NCI-H2107 treated with DMSO at 0.1 percent for 48 hours (cell line): ENCODE measurements around the gene SNX11.

ENCODE experiments used
- DNase-seq: peaks from one replicate; lab custom pipeline; 2025; ENCODE audit not compliant: unreplicated experiment; lab: John Stamatoyannopoulos, UW

The SNX11 gene

DNA sequence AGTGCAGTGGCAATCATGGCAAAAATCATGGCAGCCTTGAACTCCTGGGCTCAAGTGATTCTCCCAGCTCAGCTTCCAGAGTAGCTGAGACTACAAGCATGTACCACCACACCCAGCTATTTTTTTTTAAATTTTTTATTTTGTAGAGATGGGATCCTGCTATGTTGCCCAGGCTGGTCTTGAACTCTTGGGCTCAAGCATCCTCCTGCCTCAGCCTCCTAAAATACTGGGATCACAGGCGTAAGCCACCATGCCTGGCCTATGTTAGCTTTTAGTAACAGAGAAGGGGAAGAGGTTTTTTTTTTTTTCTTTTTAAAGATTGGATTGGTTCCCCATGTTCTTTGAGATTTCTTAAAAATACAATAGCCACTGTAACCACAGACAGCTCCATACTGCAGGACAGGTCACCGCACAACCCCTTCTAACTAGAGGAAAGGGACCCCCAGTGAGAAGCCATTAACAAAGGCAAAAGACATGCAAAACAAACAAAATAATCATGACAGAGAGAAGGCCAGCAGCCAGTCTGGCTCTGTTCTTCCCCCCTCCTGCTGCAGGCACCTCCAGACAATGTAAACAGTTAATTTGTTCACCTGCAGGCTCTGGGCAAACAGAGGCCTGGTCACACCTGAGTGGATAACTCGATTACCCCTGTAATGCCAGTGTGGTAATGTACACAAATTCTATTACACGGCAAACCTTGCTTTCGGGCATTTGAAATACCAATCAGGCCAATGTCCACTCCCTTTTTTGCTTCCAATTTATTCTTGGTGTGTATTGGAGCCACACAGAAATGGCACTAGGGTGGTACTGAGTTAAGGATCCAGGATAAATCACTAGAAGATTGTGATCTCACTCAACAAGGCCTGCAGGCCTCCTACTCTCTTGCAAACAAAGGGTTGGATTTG lies 52.9 kb downstream of the SNX11 start:
- DNase-seq, result peak; percentile 81

DNA sequence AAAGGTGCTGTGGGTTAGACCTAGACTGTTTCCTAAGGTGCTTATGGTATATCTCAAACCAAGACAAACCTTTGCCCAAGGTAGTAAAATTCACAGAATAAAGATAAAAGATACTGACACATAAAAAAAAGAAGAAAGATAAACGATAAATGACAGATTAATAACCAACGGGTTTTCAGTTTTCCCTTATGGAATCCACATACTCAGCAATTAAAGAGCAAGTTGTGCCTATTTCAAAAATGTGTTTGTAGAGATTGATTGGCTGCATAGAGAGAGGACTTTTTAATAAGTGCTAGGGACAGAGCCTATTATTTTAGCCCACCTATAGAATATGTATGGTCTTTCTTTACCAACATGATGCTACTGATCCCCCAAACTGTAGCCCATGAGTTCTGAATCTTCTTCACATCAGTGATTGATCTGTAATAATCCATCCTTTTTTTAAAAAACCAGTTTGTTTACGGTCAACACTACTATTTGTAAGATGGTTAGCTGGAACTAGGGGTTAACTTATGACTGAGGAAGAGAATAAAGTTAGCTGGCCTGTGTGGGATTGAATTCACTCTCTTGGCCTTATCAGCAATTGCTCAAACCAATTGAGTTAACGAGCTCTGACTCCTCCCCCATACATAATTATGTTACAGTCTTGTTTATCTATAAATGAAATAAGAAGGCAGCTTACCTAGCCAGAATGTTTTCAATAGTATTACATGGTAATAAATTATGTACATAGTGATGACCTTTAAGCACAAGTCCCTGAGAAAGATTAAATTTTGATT lies 53.8 kb downstream of the SNX11 start:
- no peak for DNase-seq

DNA sequence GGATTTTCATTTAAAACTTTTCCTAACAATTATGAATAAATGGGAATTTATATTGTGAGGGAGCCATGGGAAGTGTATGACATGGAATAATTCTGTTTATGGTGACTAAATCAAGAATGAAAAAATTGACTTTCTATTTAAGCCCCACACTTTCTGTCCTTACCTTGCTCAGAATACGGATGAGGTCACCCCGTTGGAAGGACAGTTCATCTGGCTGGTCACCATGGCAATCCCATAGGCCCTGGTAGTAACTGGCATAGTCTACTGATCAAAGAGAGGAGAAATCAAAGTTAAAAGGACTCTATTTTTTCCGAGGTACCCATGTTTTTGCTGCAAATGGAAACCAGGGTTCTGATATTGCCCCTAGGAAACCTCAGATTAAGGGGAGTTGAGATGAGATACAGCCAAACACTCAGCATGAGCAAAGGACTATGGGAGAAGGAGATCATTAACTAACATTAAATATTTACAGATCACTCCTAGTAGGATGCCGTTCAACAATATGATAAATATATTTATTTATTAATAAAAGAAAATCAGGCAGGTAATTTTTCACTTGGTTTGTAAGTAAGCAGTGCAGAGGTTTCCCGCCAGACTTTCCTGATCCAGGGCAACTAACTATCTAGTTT lies 54.9 kb downstream of the SNX11 start:
- DNase-seq, result no peak

DNA sequence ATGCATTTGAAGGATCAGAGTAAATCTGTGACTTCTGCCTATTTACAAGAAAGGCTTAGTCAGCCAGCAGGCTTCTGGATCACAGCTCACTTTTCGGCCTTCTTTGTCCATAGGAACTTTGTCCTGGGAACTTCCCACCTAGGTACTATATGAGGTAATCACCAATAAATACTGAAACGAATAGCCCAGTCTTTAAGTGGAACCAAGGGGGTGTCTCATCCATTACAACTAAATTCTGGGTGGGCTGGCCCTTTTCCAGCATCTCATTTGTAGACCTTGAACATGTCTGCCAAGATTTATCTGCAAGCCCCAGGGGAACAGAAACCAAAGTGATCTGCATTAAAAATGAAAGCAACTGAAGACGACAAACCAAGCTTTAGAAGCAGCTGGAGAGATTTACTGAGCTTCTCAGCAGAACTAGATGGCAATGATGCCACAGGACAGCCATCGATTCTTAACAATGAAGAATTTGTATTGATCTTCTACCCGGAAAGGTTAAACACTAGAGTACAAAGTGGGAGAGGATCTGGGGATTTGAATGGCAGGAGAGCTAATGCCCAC lies 55.5 kb downstream of the SNX11 start:
- DNase-seq, result no peak

DNA sequence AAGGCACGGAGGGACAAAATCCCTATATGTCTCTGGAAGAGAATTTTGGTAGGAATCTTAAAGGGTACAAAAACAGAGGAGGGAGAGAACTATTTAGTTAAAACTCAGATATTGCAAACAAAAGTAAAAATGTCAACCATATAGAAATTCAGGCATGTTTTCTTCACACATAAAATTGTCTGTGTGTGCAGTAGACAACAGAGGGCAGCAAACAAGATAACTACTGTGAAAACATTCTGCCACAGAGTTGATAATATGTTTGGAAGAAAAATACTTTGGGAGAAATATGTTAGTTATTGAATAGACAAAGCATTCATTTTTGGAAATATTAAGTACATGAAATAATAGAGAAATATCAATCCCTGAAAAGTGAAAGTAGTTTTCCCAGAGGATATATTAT lies 56.2 kb downstream of the SNX11 start:
- no peak for DNase-seq

DNA sequence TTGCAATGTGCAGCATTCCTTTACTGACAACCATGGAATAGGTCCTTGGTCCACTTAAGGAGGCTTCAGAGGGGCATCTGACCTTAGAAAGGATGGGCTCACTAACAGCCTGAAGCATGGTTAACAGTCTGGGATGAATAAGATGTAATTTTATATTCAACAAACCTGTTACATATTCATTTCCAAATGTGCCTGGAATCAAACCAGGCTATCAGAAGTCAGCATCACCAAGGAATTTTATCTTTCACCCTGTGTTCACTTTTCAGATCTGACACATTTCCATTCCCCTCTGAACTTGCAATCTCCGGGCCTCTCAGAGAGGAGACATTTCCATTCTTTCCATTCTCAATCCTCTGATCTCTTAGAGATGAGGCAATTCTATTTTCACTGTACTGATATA lies 62.4 kb downstream of the SNX11 start:
- DNase-seq, result no peak
